ENCODE measurements around the gene RADX. TPM values are rescaled to one million over a fixed set of nuclear protein-coding genes. Genes with fewer than 3 reads are reported as not detected.

The RADX gene
- total RNA-seq, 2 donors from 2014 or later: 0.96 to 7.9 TPM

DNA sequence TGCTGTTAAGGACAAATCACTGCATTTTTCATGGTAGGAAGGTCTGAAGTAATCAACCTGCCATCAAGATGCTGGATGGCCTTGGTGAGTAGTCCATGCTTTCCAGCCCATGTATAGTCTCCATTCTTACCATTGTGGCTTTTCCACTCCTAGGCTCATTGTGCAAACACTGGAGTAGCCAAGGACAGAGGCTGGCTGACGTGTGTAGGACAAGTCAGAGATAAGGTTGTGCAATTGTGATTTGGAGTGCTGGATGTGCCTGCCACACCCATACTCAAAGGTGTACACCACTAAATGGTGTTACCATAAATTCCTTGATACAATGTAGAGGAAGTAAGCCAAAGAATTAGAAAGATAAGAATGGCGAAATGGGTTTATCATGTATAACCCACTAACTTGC, 26.3 kb upstream of the RADX start:
- 78% methylated on average over 2 of the region's 2 CpGs for WGBS
- Histone ChIP-seq H3K4me1 (replicated peaks) (no peaks in the 10 kb centered on the region), H3K9me3 (no peaks in the 10 kb centered on the region), H3K4me3 (no peak overlapping the region), H3K27me3 (replicated peaks; ENCODE audit: insufficient read depth) (no peaks in the 10 kb centered on the region), H3K36me3 (no peaks in the 10 kb centered on the region), H3K27ac (no peak overlapping the region)
- TF ChIP-seq POLR2AphosphoS5 (IDR thresholded peaks at IDR 0.05) (no peak), POLR2A (IDR thresholded peaks at IDR 0.05) (no peak)
- TF ChIP-seq, protein P1, sequence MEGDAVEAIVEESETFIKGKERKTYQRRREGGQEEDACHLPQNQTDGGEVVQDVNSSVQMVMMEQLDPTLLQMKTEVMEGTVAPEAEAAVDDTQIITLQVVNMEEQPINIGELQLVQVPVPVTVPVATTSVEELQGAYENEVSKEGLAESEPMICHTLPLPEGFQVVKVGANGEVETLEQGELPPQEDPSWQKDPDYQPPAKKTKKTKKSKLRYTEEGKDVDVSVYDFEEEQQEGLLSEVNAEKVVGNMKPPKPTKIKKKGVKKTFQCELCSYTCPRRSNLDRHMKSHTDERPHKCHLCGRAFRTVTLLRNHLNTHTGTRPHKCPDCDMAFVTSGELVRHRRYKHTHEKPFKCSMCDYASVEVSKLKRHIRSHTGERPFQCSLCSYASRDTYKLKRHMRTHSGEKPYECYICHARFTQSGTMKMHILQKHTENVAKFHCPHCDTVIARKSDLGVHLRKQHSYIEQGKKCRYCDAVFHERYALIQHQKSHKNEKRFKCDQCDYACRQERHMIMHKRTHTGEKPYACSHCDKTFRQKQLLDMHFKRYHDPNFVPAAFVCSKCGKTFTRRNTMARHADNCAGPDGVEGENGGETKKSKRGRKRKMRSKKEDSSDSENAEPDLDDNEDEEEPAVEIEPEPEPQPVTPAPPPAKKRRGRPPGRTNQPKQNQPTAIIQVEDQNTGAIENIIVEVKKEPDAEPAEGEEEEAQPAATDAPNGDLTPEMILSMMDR (IDR thresholded peaks at IDR 0.05): no peak
- intact Hi-C loops (cut with DNase I): no loop called here
- DNase-seq (ENCODE audit: low spot score): no peak

DNA sequence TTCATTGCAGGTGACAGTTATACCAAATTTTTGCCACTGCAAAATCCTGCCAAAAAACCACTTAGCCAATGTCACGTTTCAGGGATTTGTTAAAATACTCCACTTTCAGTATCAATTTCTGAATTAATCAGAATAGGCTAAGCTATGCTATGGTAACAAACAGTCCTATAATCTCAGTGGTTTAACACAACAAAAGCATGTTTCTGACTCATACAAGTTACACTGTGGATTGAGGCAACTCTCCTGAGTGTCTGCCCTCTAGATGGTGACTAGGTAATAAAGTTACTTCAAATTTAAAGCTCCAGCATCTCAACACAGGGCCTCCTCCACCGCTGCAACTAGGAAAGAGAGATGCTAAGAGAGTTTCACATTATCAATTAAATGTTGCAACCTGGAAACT, 23.0 kb upstream of the RADX start:
- Histone ChIP-seq H3K4me3 (no peak overlapping the region), H3K27me3 (replicated peaks; ENCODE audit: insufficient read depth) (no peaks in the 10 kb centered on the region), H3K27ac (no peak overlapping the region), H3K9me3 (no peaks in the 10 kb centered on the region), H3K36me3 (no peaks in the 10 kb centered on the region), H3K4me1 (replicated peaks) (no peaks in the 10 kb centered on the region)
- 67% methylated on average over 2 of the region's 2 CpGs for WGBS
- TF ChIP-seq POLR2AphosphoS5 (IDR thresholded peaks at IDR 0.05) (no peak), POLR2A (IDR thresholded peaks at IDR 0.05) (no peak)
- TF ChIP-seq, protein P1 (IDR thresholded peaks at IDR 0.05): no peak
- no peak for DNase-seq (ENCODE audit: low spot score)
- intact Hi-C loops (cut with DNase I): no loop called here

DNA sequence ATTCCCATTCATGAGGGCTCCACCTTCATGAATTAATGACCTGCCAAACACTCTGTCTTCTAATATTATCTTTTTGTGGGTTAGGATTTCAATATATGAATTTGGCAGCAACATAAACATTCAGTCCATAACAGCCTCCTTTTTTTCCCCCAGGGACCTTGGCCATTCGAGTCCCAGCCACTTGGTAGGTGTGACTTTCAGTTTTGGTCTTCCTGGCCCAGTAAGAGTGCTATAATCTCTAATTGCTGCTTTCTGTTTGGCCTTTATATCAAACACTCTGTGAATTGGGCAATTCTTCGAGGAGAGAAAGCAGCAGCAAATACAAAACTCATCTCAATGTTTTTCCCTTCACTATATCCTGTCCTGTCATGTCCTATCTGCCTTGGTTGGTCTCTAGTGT, 12.4 kb upstream of the RADX start:
- no peak for DNase-seq (ENCODE audit: low spot score)
- Histone ChIP-seq H3K27ac (no peak overlapping the region), H3K9me3 (no peaks in the 10 kb centered on the region), H3K4me3 (no peak overlapping the region), H3K4me1 (replicated peaks) (no peaks in the 10 kb centered on the region), H3K27me3 (replicated peaks; ENCODE audit: insufficient read depth) (no peaks in the 10 kb centered on the region), H3K36me3 (no peaks in the 10 kb centered on the region)
- WGBS: 63% methylated on average over 2 of the region's 2 CpGs
- intact Hi-C loops (cut with DNase I): no loop called here
- no peak for TF ChIP-seq POLR2A (IDR thresholded peaks at IDR 0.05)
- no peak for TF ChIP-seq POLR2AphosphoS5 (IDR thresholded peaks at IDR 0.05)
- TF ChIP-seq, protein P1 (IDR thresholded peaks at IDR 0.05): no peak

DNA sequence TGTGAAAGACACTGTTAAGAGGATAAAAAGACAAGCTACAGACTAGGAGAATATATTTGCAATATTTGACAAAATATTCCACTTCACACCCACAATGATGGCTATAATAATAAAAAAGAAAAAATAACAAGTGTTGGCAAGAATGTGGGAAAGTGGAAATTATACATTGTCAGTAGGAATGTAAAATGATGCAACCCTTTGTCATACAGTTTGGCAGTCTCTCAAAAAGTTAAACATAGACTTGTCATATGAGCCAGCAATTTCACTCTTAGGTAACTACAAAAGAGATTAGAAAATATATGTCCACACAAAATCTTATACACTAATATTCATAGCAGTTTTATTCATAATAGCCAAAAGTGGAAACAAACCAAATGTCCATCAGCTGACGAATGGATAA, 5.2 kb upstream of the RADX start:
- no peaks in the 10 kb centered on the region for H3K9me3 ChIP-seq
- no peak overlapping the region for H3K27ac ChIP-seq
- intact Hi-C loops (cut with DNase I): no loop called here
- no peaks in the 10 kb centered on the region for H3K4me1 ChIP-seq (replicated peaks)
- WGBS: 88% methylated on average over 1 of the region's 1 CpG
- DNase-seq (ENCODE audit: low spot score): no peak
- no peak overlapping the region for H3K4me3 ChIP-seq
- TF ChIP-seq POLR2A (IDR thresholded peaks at IDR 0.05) (no peak), POLR2AphosphoS5 (IDR thresholded peaks at IDR 0.05) (no peak)
- TF ChIP-seq, protein P1 (IDR thresholded peaks at IDR 0.05): no peak
- H3K27me3 ChIP-seq (replicated peaks; ENCODE audit: insufficient read depth): no peaks in the 10 kb centered on the region
- H3K36me3 ChIP-seq: no peaks in the 10 kb centered on the region

DNA sequence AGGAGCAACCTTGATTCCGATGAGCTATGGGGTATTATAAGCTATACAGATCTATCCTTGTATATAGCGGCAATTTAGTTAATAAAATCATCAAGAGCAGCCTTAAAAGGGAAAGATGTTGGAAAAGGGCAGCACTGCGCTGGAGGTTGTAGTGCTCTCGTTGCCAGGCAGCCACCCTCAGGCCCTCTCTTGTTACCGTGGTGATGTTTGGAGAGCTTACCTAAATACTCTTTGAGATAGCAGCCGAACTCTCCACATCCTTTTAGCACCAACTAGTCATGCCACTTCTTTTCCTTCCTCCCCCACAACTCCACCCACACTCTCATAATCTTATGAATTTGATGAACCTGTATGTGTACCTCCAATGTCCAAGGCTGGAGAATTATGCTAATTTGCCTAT, 3.8 kb upstream of the RADX start:
- 47% methylated on average over 6 of the region's 6 CpGs for WGBS
- Histone ChIP-seq H3K4me1 (replicated peaks) (no peaks in the 10 kb centered on the region), H3K4me3 (no peak overlapping the region), H3K27me3 (replicated peaks; ENCODE audit: insufficient read depth) (no peaks in the 10 kb centered on the region), H3K36me3 (no peaks in the 10 kb centered on the region), H3K9me3 (no peaks in the 10 kb centered on the region), H3K27ac (no peak overlapping the region)
- no peak for TF ChIP-seq POLR2A (IDR thresholded peaks at IDR 0.05)
- no peak for TF ChIP-seq POLR2AphosphoS5 (IDR thresholded peaks at IDR 0.05)
- TF ChIP-seq, protein P1 (IDR thresholded peaks at IDR 0.05): no peak
- intact Hi-C loops (cut with DNase I): no loop called here
- no peak for DNase-seq (ENCODE audit: low spot score)

Measured in prostate gland (tissue), 2 donors.